Amniotic stem cell (primary cell): Measurements from ENCODE around the gene CHGA.

Source experiments
- DNase-seq: peaks from one replicate; lab custom pipeline; 2025; lab: John Stamatoyannopoulos, UW

Gene CHGA

DNA sequence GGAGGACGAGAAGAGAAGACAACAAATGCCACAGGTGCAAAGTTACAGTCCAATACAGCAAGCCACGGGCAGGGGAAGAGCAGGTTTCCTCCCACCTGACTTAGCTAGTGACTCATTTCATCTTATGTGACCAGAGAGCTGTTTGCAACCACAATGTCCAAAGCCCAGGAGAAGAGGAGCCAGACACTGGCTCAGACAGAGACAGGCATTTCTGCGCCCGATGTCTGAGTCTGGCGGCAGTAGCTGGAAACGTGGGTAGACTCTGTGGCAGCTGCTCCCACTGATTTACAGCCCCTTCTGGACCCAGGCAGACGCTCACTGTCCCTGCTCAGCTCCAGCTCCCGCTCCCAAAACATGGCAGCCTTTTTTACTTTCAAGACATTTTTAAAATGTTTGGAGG is 60.0 kb downstream of the CHGA start:
- no peak for DNase-seq

DNA sequence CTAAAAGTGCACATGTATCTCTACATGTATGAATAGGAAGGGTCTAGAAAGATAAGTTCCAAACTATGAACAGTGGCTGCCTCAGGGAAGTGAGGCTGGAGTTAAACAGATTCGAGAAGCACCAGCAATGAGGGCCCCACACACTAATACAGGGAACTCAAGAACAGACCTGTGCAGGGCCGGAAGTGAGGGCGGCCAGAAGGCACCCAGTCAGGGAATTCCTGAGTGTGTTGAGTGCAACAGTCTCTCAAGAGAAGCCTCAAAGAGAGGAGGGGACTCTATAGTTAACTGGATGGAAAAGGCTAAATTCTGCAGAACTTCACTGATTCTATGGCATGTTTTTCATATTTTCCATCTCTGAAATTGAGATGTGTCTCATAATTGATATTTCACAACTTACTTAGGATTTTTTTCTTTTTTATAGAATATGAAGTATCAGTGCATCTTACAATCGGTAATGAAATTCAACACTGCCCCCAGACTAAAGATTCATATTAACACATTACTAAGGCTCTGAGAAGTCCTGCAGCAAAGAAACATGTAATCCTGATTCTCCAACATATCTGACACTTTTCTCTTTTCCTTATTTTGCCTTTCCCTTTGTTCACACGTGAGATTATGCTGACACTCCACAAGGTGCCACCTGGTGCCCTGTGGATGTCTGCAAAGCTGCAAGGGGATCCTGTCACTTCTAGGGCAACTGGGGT is 61.3 kb downstream of the CHGA start:
- DNase-seq, result no peak
